Measurements from ENCODE around the gene FSHR.

- TF ChIP-seq ATF3 (IDR thresholded peaks at IDR 0.05; ENCODE audit: insufficient read depth, low read depth, low read length): no peak
- no peak for TF ChIP-seq CTCF (IDR thresholded peaks at IDR 0.05; ENCODE audit: control extremely low read depth in 1 of 3, insufficient read depth in 1 of 3, low read depth in 1 of 3, low read length in 3 of 3)
These were observed 193.3 kb downstream of the FSHR start for GRCh38 chr2:48961009-48961408.
